ENCODE measurements around the gene DDHD1. TPM values are rescaled to one million over a fixed set of nuclear protein-coding genes. Genes with fewer than 3 reads are reported as not detected.

DDHD1 gene
- total RNA-seq, 1 experiment from 2014 or later: 12.0 TPM

GRCh38 chr14:52995998-52996397 lies 157.1 kb downstream of the DDHD1 start:
- no peak for DNase-seq (ENCODE audit: low read depth)

GRCh38 chr14:52992236-52992870 lies 160.8 kb downstream of the DDHD1 start:
- no peak for DNase-seq (ENCODE audit: low read depth)

- DNase-seq (ENCODE audit: low read depth): no peak
These were observed 165.0 kb downstream of the DDHD1 start for GRCh38 chr14:52988139-52988538.

GRCh38 chr14:52987514-52987913 lies 165.6 kb downstream of the DDHD1 start:
- no peak for DNase-seq (ENCODE audit: low read depth)

GRCh38 chr14:52987042-52987441 lies 166.1 kb downstream of the DDHD1 start:
- no peak for DNase-seq (ENCODE audit: low read depth)

Other genes with a start within 250 kb of the DDHD1 start
- 121 and 131 TPM in 2 replicates for gene FERMT2, start 202.3 kb downstream of the DDHD1 start, total RNA-seq (2014; rRNA removed; shearing (Covaris generic))